ENCODE results near the gene XYLT1.

DNA sequence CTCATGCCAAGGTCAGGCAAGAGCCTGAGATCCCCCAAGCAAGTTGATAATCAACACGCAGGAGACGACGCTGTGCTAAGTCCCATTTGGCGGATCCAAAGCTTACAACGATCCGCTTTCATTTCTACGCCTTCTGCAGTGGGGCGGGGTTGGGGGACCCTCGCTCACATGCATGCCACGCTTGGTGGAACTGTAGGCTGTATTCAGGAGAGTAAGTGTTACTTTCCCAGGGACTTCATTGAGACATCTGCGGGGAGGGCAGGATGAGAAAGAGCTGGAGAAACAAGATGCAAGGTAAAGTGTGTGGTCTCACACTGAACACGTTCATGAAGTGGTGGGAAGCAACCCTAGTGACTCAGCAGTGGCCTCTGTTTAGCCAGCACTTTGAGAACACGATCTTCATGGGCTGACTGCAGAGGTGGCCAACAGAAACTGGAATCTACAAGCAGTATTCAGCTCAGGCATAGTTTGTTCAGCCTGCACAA lies 100.5 kb downstream of the XYLT1 start:
- TF ChIP-seq, protein P1, sequence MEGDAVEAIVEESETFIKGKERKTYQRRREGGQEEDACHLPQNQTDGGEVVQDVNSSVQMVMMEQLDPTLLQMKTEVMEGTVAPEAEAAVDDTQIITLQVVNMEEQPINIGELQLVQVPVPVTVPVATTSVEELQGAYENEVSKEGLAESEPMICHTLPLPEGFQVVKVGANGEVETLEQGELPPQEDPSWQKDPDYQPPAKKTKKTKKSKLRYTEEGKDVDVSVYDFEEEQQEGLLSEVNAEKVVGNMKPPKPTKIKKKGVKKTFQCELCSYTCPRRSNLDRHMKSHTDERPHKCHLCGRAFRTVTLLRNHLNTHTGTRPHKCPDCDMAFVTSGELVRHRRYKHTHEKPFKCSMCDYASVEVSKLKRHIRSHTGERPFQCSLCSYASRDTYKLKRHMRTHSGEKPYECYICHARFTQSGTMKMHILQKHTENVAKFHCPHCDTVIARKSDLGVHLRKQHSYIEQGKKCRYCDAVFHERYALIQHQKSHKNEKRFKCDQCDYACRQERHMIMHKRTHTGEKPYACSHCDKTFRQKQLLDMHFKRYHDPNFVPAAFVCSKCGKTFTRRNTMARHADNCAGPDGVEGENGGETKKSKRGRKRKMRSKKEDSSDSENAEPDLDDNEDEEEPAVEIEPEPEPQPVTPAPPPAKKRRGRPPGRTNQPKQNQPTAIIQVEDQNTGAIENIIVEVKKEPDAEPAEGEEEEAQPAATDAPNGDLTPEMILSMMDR (IDR thresholded peaks at IDR 0.05; ENCODE audit: low read depth, low read length), result no peak
- no peak for TF ChIP-seq EZH2phosphoT487 (IDR thresholded peaks at IDR 0.05; ENCODE audit: low read depth)

All from OCI-LY3 (cell line).